Measurements from ENCODE around the gene CDC23.

CDC23 gene

DNA sequence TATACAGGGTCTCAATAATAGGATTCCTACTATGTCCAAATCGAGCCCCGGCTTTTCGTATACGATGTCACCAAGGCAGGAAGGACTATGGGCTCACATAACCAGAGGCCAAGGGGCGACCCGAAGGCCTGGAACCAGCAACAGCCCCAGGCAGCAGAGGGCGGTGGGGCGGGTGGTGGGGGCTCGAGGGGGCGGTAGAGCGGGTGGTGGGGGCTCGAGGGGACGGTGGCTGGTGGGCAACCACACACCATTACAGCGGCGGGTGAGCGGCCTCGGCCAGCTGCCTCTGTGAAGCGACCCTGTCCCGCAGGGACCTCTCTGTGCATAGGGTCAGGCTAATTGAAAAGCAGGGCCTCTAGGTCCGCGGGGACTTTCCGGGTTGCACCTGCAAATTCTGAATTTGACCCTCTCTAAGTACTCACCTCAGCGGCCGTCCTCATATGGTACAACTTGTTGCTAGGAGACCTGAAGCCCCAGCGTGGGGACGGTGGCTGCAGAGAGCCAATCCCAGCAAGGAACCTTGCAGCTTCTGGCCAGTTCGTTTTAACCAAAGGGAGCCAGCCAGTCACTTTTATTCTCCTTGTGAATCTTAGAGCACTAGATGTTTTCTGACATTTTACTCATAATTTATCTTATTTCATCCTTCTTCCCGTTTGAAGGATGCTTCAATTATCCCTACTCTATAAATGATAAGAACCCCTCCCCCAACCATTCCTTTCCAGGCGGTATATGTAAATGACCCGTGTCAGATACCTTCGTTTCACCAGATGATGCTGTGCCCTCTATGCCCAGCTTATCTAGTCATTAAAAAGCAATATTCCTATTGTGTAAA, 74.0 kb downstream of the CDC23 start, which contains the start of gene NME5:
Gene NME5, minus strand, starts transcription at position 480 of the 832 bp plus-strand sequence. CDS start 648 bp downstream, outside the sequence.
- DNase-seq = peak; percentile 83

Measured in NCI-H345 (cell line).